Measurements from ENCODE around the gene NOC2L. TPM values are rescaled to one million over a fixed set of nuclear protein-coding genes. Genes with fewer than 3 reads are reported as not detected.
A peak's percentile ranks its signal among the peaks of the same experiment; 100 is the strongest.

The NOC2L gene
- total RNA-seq, 1 donor = 76.9 TPM

- TF ChIP-seq, protein P1, sequence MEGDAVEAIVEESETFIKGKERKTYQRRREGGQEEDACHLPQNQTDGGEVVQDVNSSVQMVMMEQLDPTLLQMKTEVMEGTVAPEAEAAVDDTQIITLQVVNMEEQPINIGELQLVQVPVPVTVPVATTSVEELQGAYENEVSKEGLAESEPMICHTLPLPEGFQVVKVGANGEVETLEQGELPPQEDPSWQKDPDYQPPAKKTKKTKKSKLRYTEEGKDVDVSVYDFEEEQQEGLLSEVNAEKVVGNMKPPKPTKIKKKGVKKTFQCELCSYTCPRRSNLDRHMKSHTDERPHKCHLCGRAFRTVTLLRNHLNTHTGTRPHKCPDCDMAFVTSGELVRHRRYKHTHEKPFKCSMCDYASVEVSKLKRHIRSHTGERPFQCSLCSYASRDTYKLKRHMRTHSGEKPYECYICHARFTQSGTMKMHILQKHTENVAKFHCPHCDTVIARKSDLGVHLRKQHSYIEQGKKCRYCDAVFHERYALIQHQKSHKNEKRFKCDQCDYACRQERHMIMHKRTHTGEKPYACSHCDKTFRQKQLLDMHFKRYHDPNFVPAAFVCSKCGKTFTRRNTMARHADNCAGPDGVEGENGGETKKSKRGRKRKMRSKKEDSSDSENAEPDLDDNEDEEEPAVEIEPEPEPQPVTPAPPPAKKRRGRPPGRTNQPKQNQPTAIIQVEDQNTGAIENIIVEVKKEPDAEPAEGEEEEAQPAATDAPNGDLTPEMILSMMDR (IDR thresholded peaks at IDR 0.05; ENCODE audit: insufficient read depth, low read depth, low read length) = no peak
- DNase-seq (ENCODE audit: low read depth) = no peak
- no peak overlapping the region for H3K4me3 ChIP-seq (ENCODE audit: low read depth, low read length)
These were observed 40.7 kb downstream of the NOC2L start for GRCh38 chr1:918353-918752.

- no peak for DNase-seq (ENCODE audit: low read depth)
- no peak overlapping the region for H3K4me3 ChIP-seq (ENCODE audit: low read depth, low read length)
- TF ChIP-seq, protein P1 (IDR thresholded peaks at IDR 0.05; ENCODE audit: insufficient read depth, low read depth, low read length) = no peak
These were observed 41.5 kb downstream of the NOC2L start for GRCh38 chr1:917466-918091.

DNA sequence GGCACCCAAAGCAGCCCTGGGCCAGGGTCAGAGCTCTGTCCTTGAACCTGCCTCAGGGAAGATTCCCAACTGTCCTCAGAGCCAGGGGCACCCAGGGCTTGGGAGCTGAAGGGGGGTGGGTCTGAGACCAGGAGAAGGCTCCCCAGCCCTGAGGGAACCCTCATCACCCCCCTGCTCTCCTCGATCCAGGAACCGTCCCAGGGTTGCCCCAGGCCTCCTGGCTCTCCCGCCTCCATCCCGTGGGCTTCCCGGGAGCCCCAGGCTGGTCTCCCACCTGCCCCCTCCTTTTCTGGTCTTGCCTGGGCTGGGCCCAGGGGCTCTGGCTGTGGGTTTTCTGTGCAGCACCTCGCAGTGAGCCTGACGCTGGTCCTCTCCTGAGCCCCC, 42.0 kb downstream of the NOC2L start:
- DNase-seq (ENCODE audit: low read depth) = no peak
- no peak overlapping the region for H3K4me3 ChIP-seq (ENCODE audit: low read depth, low read length)
- TF ChIP-seq, protein P1 (IDR thresholded peaks at IDR 0.05; ENCODE audit: insufficient read depth, low read depth, low read length) = no peak

- H3K4me3 ChIP-seq (ENCODE audit: low read depth, low read length) = no peak overlapping the region
- peak; percentile 18 for DNase-seq (ENCODE audit: low read depth)
- TF ChIP-seq, protein P1 (IDR thresholded peaks at IDR 0.05; ENCODE audit: insufficient read depth, low read depth, low read length) = no peak
These were observed 42.6 kb downstream of the NOC2L start for GRCh38 chr1:916173-917075.

DNA sequence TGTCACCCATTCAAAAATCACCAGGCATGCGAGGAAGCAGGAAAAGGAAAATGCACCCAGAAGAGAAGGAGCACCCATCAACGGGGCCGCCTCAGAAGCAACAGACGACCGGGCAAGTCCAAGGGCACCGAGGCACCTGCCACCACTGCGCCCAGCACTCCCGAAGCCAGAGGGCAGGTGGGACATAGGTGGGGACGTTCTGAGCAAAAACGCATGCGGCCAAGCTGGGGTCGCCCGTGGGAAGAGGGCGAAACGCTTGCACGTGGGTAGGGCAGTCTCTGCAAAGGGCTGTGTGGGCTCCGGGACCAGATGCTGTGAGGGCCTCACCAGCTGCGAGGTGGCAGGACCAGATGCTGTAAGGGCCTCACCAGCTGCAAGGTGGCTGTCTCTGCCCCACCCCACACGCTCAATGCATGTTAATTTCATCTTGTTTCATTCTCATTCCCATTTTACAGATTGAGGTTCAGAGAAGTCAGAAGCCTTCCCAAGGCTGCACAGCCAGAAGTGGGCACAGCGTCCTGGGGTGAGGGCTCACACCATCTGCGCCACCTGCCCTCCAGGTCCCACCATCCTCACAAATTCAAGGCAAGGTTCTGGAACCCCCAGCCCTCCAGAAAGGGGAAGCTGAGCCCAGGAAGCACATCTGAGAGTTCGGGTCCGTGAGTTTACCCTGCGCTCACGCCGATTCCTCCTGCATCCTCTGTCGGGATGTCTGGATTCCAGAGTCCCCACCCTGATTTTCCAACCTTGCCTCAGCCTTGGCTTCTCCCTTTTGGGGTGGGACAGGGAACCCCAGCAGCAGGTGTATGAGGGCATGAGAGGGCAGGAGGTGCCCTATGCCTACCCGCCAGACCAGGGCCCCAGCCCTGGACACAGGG, 43.5 kb downstream of the NOC2L start:
- TF ChIP-seq, protein P1 (IDR thresholded peaks at IDR 0.05; ENCODE audit: insufficient read depth, low read depth, low read length) = no peak
- DNase-seq (ENCODE audit: low read depth) = no peak
- no peak overlapping the region for H3K4me3 ChIP-seq (ENCODE audit: low read depth, low read length)

GRCh38 chr1:914891-915280, 44.2 kb downstream of the NOC2L start:
- no peak for DNase-seq (ENCODE audit: low read depth)
- H3K4me3 ChIP-seq (ENCODE audit: low read depth, low read length) = no peak overlapping the region
- TF ChIP-seq, protein P1 (IDR thresholded peaks at IDR 0.05; ENCODE audit: insufficient read depth, low read depth, low read length) = no peak

Measured in fibroblast of villous mesenchyme (primary cell).